Mononuclear cell (primary cell): ENCODE results near the gene POU3F4. TPM values are rescaled to one million over a fixed set of nuclear protein-coding genes. Genes with fewer than 3 reads are reported as not detected.

Experiments
- H3K27me3 ChIP-seq: 2 replicates; pipeline ENCODE4 v1.6.0; 2011; ENCODE audit warnings: low read length, control low read depth; ENCODE audit not compliant: insufficient read depth
- H3K4me1 ChIP-seq: 2 replicates; pipeline ENCODE4 v1.5.1; 2011; ENCODE audit warnings: mild to moderate bottlenecking, low read length, control low read depth; ENCODE audit not compliant: insufficient read depth
- H3K4me3 ChIP-seq: 2 replicates; pipeline ENCODE4 v1.5.1; 2011; ENCODE audit warnings: mild to moderate bottlenecking, low read length, moderate library complexity
- H3K9me3 ChIP-seq: 2 replicates; pipeline ENCODE4 v1.5.1; 2011; ENCODE audit warnings: low read depth, mild to moderate bottlenecking, control low read depth, low read length
- total RNA-seq: library from RNA; depleted of rRNA; stranded (reverse); fragments of >200 nt; gene quantifications from one replicate; pipeline ENCODE4 v1.2.3, GENCODE V29; 2012

Gene POU3F4
- total RNA-seq = not detected

DNA sequence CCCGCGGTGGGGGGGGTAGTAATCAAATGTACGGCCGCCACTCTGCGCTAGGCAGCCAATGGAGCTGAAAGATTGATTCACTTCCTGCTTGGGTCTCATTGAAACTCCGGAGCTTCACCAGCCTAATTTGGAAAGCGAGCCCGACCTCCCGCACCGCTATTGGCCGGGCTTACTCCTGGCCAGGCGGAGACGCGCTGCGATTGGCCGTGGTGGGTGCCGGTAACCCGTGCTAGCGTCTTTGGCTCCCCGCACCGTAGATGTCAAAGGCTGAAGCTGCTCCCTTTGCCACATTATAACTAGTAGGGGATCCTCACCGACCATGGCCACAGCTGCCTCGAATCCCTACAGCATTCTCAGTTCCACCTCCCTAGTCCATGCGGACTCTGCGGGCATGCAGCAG lies at the start of gene POU3F4:
Gene POU3F4 (plus strand): TSS at position 285 of the 400 bp plus-strand sequence. CDS start 35 bp downstream, at position 320.
- peaks cover 44% of the 10 kb centered on the region for H3K27me3 ChIP-seq
- no peaks in the 10 kb centered on the region for H3K9me3 ChIP-seq
- no peak within 1 kb of the TSS for H3K4me3 ChIP-seq
- H3K4me1 ChIP-seq = no peaks in the 10 kb centered on the region

DNA sequence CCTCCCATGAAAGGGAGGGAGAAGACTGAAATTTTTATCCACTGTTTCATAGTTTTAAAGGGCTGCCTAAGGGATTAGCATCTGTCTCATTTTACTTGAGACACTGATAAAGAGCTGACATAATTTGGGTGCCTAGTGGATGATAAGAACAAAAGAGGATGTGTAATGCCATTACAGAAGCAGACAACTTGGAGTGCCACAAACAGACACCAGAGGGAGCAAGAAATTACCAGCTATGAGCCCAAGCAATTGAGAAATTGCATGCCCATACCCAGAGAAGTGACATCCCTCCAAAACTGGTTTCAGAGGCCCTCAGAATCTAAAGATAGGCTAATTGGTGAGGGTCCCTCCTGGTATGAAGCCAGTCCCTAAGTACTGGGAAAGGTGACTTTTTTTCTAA lies 38.5 kb upstream of the POU3F4 start:
- Histone ChIP-seq H3K4me1 (no peaks in the 10 kb centered on the region), H3K9me3 (no peaks in the 10 kb centered on the region), H3K4me3 (no peak overlapping the region), H3K27me3 (no peaks in the 10 kb centered on the region)

DNA sequence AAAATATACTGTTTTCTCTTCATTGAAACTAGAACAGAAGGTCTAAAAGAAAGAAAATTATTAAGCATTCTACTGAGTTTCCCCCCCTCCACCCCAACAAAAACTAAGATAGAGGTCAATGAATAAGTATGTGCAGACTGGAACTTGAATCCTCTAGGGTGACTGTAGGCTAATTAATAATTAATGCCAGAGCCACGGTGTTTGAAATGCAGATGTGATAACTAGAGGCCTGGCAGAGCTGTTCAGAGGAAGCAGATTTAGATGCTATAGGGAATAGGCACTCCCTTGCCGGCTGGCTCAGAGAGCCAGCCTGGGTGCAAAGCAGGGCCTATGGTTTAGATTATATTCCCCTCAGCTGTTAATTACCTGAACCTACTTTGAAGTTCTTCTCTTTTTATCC lies 12.2 kb upstream of the POU3F4 start:
- Histone ChIP-seq H3K4me1 (no peaks in the 10 kb centered on the region), H3K27me3 (no peaks in the 10 kb centered on the region), H3K4me3 (no peak overlapping the region), H3K9me3 (no peaks in the 10 kb centered on the region)

DNA sequence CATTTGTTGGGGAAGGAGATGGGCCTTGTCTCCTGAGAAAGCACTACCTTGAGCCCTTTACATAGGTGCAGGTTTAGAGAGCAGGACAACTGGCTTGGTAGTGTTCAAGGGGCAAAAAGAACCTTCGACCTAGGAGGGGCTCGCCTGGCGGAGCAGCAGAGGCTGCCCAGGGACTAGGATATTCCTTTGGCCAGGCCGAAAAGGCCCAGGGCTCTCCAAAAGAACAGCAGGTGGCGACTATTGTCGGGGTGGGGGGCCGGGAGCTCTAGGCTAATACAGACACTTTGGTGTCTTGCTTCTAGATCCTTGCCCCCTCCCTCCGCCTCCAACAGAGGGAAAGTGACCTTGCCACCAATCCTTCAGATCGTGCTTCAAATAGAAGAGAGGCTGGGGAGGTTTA lies 7.1 kb upstream of the POU3F4 start:
- Histone ChIP-seq H3K4me1 (no peaks in the 10 kb centered on the region), H3K9me3 (no peaks in the 10 kb centered on the region), H3K27me3 (peaks cover 12% of the 10 kb centered on the region), H3K4me3 (no peak overlapping the region)

DNA sequence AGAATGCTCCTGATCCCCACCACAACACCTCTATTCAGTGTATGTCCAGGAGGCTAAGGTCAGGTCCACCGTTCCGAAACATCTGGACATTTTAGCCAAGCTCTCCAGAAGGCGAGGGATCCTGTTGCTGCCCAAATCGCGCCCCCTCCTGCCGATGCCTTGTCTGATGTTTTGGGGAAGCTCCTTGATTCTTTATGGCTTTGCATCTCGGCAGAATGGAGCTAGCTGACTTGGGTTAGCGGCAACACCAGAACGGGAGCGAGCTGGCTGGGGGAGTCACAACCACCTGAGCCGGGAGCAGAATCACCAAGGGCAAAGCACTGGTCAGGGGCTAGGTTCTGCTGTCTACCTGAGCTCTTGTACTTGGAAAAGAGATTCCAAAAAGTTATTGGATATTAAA lies 6.6 kb upstream of the POU3F4 start:
- Histone ChIP-seq H3K9me3 (no peaks in the 10 kb centered on the region), H3K27me3 (peaks cover 13% of the 10 kb centered on the region), H3K4me1 (no peaks in the 10 kb centered on the region), H3K4me3 (no peak overlapping the region)

DNA sequence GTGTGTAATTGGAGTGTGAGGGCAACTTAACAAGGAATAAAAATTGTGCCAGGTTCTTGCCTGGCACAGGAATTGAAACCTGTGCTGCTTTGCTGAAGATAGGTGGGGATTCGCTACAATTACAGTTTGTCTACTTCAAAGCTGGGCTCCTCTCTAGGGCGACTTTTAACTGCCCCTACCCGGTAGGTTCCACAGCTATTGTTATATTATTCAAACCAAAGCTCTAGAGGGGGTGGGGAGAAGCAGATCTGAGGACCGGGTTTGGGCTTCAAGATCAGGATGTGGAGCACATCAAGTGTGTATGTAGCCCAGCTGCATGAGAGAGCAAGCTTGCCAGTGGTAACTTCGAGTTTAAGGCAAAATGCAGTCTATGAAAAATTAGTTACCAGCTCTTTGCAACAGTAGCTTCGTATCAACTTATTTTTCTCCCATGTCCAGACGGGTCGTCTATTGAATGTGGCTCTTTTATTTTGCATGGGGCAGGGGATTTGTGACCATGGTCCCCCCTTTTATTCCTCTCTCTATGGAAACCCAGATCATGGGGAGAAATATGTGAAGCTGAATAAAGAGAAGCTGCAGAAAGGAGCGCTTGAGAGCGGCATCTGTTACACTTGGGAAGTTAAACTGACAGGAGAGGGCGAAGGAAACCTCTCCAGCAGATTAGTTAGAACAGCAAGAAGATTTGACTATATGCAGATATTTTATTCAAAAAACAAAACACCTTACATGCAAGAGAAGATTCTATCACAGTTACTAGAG lies 3.2 kb upstream of the POU3F4 start:
- peaks cover 33% of the 10 kb centered on the region for H3K27me3 ChIP-seq
- H3K4me3 ChIP-seq = no peak overlapping the region
- no peaks in the 10 kb centered on the region for H3K4me1 ChIP-seq
- H3K9me3 ChIP-seq = no peaks in the 10 kb centered on the region

DNA sequence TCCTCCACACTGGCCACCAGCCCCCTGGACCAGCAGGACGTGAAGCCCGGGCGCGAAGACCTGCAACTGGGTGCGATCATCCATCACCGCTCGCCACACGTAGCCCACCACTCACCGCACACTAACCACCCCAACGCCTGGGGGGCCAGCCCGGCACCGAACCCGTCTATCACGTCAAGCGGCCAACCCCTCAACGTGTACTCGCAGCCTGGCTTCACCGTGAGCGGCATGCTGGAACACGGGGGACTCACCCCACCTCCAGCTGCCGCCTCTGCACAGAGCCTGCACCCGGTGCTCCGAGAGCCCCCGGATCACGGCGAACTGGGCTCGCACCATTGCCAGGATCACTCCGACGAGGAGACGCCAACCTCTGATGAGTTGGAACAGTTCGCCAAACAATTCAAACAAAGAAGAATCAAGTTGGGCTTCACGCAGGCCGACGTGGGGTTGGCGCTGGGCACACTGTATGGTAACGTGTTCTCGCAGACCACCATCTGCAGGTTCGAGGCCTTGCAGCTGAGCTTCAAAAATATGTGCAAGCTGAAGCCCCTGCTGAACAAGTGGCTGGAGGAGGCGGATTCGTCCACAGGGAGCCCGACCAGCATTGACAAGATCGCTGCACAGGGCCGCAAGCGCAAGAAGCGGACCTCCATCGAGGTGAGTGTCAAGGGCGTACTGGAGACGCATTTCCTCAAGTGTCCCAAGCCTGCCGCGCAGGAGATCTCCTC lies 600 bp downstream of the POU3F4 start:
- no peaks in the 10 kb centered on the region for H3K9me3 ChIP-seq
- no peak overlapping the region for H3K4me3 ChIP-seq
- peaks cover 41% of the 10 kb centered on the region for H3K27me3 ChIP-seq
- no peaks in the 10 kb centered on the region for H3K4me1 ChIP-seq

DNA sequence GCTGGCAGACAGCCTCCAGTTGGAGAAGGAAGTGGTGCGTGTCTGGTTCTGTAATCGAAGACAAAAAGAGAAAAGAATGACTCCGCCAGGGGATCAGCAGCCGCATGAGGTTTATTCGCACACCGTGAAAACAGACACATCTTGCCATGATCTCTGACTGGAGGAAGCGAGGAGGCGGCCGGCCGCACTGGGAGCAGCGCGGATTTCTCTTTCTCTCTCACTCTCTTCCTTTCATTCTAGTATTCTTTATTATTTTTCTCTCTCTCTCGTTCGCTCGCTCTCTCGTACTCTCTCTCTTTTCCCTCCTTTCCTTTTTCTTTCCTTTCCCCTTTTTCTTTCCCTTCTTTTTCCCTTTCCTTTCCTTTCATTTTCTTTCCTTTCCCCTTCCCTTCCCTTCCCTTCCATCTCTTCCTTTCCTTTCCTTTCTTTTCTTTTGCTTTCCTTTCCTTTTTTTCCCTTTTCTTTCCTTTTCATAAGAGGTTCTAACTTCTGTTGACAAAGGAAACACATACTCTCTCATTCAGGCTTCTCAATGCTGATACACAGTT lies 1.2 kb downstream of the POU3F4 start:
- H3K27me3 ChIP-seq = peaks cover 41% of the 10 kb centered on the region
- no peaks in the 10 kb centered on the region for H3K9me3 ChIP-seq
- H3K4me3 ChIP-seq = no peak overlapping the region
- no peaks in the 10 kb centered on the region for H3K4me1 ChIP-seq

DNA sequence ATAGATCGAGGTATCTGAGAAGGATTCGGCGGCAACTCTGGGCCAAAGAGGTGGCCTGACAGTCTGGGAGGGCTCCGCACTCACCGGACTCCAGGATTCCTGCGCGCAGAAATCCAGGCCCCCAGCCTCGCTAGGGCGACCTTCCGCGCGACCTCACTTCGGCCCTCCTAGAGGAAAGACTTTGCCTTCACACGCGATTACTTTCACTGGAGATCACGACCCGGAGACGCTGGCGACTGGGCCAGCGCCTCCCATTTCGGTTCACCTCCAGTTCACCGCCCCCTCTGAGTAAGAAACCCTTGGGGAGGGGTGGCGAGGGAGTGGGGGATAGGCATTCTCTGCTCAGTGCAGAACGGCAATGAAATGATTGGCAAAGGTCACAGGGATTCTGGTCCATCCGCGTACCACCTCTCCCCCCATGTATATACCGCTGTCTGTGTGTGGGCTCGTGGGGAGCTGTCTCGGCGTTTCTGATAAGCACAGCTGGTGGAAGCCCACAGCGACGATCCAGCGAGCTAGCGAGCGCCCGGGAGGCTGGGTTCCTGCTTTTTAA lies 2.5 kb downstream of the POU3F4 start:
- no peak overlapping the region for H3K4me3 ChIP-seq
- peaks cover 38% of the 10 kb centered on the region for H3K27me3 ChIP-seq
- no peaks in the 10 kb centered on the region for H3K9me3 ChIP-seq
- no peaks in the 10 kb centered on the region for H3K4me1 ChIP-seq

DNA sequence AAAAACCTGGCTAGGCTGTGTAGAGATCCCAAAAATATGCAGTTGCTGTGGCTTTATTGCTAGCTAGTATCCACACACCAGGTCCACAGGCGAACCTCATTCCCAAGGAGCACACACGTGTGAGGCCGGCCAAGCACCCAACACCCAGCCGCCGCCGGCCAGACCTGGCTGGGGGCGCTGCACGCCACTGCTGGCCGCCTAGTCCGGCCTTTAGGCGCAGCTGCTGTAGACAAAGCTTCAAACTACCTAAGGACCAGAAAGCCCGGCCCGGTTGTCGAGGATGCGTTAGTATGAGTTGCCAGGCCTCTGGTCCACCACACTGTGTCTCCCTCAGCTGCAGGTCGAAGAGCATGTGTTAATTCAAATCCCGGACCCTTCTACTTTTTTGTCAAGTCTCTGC lies 3.1 kb downstream of the POU3F4 start:
- peaks cover 33% of the 10 kb centered on the region for H3K27me3 ChIP-seq
- H3K4me3 ChIP-seq = no peak overlapping the region
- no peaks in the 10 kb centered on the region for H3K4me1 ChIP-seq
- no peaks in the 10 kb centered on the region for H3K9me3 ChIP-seq

DNA sequence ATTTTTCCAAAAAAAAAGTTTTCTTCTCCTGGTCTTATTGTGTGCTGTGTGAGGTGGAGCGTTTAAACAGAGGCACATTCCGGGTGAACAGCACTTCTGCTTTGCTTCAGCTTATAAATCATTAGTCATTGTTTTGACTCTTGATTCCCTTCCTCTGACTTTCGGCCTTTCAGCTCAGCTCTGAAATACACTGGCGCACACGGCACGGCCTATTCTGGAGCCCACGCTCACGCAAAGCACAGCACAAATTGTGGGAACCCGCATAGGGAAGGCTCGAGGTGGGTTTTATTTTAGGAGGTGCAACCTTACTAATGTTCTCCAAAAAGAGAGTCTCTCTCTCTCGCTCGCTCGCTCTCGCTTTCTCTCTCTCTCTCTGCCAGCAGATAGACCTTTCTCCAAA lies 4.0 kb downstream of the POU3F4 start:
- no peaks in the 10 kb centered on the region for H3K4me1 ChIP-seq
- no peaks in the 10 kb centered on the region for H3K9me3 ChIP-seq
- H3K4me3 ChIP-seq = no peak overlapping the region
- H3K27me3 ChIP-seq = peaks cover 33% of the 10 kb centered on the region

DNA sequence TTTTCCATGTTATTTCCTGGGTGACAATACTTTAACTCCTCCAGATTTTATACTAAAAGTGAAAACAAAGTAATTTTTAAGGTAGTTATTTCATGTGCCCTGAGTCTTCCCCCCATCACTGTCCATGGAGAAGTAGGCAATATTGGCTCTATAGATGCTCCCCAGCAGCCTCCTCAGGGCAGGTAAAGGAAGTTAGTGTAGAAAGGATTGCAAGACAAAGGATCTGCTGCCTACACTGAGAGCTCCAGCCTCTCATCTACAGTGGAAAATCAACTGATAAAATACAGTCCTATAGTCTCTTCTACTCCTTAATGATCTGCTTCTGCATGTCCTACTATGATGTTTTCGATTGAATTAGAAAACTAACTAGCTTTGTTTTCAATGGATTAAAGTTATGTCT lies 8.5 kb downstream of the POU3F4 start:
- H3K9me3 ChIP-seq = no peaks in the 10 kb centered on the region

DNA sequence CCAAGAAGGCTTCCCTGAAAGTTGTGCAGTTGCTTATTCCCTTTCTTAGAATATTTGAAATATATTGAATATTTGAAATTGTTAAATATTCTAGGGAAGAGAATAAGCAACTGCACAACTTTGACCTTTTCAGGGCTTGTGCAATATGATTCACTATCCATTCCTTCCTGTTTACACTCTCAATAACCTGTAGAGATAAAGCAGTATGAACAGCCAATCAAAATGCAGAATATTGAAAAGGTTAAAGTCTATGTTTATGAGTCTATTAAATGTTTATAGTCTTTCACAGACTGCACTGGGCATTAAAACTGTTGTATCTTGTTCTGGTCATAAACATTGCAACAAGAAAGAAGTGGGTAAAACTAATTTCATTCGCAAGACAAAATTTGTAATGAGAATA lies 13.8 kb downstream of the POU3F4 start:
- no peaks in the 10 kb centered on the region for H3K9me3 ChIP-seq

More for the DNA sequence above, 8.5 kb downstream of the POU3F4 start:
- Histone ChIP-seq H3K27me3 (peaks cover 5% of the 10 kb centered on the region), H3K4me1 (no peaks in the 10 kb centered on the region), H3K4me3 (no peak overlapping the region)

DNA sequence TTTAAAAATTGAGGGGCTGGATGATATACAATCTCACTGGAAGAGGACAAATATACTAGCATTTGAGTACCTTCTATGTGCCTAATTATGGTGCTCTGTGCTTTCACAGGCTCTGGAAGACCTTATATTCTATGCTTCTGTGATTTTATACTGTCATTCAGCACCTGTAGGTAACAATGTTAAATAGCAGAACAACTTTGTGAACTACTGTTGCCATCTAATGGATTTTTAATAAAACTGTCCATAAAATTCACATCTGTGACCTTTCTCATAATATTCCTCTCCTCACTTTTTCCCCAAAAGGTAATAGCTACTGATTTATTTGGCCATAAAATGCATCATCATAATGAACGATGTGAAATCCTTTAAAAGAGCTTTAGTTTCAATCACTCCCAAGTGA lies 21.9 kb downstream of the POU3F4 start:
- Histone ChIP-seq H3K4me1 (no peaks in the 10 kb centered on the region), H3K4me3 (no peak overlapping the region), H3K9me3 (no peaks in the 10 kb centered on the region), H3K27me3 (no peaks in the 10 kb centered on the region)

More for the DNA sequence above, 13.8 kb downstream of the POU3F4 start:
- Histone ChIP-seq H3K27me3 (no peaks in the 10 kb centered on the region), H3K4me1 (no peaks in the 10 kb centered on the region), H3K4me3 (no peak overlapping the region)

DNA sequence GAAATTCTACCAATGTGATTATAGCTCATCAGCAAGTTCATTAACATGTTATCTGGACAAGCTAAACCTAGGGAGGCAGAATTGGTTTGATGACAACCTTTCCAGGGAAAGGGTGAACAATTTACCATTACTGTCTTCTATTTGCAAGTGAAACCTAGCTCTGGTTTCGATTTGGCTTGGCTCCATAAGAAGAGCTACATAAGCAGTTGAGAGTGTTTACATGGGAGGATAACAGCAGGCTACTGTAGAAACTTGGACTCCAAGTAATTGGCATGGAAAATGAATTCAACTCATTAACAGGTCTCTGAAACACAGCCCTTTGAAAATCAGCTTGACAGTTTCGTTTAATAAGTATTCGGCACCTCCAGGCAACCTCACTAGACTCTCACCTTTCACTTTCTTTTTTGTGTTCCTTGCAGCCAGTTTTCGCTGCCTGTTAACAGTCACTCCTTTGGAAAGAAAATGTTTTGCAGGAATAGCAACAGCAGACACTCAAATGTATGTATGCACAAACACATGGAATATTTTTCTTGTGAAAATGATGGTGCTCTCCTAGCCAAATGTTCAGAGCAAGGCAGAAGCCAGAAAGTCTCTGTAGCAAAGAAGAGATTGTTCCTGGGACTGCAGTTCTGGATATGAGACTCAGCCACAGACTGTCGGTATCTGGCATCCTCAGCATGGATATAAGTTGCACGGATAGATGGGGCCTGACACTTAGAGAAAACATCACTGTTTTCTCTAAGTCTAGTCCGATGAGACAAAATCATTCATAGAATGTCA lies 27.5 kb downstream of the POU3F4 start:
- Histone ChIP-seq H3K27me3 (no peaks in the 10 kb centered on the region), H3K4me1 (no peaks in the 10 kb centered on the region), H3K4me3 (no peak overlapping the region), H3K9me3 (no peaks in the 10 kb centered on the region)
